ENCODE data around the gene LILRA6.

DNA sequence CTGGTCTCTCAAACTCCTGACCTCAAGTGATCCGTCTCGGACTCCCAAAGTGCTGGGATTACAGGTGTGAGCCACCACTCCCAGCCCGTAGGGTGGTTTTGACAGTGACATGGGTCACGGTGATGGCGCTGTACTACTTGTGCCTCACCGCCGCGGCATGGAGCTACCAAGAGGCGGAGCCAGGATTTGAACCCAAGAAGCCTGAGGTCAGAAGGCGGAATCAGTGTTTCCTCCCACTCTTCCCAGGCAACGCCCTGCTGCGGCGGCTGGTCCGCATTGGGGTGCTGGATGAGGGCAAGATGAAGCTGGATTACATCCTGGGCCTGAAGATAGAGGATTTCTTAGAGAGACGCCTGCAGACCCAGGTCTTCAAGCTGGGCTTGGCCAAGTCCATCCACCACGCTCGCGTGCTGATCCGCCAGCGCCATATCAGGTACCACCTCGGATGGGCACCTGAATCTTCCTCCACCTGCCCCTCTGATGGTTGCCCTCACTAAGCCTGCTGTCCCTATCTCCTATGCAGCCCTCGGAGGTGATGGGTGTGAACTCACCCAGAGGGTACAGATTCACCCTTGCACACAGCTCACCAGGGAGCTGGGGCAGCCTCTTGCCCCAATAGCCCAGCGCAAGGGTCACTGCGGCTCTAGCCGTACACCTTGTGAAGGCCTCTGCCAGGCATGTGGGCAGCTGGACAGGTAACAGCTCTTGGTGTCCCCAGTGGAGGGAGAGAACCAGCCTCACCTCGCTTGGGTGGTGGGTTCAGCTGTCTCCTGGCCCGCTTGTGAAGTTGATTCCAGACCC is 36.4 kb downstream of the LILRA6 start:
- TF ChIP-seq, protein P1, sequence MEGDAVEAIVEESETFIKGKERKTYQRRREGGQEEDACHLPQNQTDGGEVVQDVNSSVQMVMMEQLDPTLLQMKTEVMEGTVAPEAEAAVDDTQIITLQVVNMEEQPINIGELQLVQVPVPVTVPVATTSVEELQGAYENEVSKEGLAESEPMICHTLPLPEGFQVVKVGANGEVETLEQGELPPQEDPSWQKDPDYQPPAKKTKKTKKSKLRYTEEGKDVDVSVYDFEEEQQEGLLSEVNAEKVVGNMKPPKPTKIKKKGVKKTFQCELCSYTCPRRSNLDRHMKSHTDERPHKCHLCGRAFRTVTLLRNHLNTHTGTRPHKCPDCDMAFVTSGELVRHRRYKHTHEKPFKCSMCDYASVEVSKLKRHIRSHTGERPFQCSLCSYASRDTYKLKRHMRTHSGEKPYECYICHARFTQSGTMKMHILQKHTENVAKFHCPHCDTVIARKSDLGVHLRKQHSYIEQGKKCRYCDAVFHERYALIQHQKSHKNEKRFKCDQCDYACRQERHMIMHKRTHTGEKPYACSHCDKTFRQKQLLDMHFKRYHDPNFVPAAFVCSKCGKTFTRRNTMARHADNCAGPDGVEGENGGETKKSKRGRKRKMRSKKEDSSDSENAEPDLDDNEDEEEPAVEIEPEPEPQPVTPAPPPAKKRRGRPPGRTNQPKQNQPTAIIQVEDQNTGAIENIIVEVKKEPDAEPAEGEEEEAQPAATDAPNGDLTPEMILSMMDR (IDR thresholded peaks at IDR 0.05 in 4 of 5, conservative IDR thresholded peaks at IDR 0.05 in 1 of 5): no peak
- no peak for TF ChIP-seq POLR2A (IDR thresholded peaks at IDR 0.05)
